Measurements from ENCODE around the gene CNTNAP5.

DNA sequence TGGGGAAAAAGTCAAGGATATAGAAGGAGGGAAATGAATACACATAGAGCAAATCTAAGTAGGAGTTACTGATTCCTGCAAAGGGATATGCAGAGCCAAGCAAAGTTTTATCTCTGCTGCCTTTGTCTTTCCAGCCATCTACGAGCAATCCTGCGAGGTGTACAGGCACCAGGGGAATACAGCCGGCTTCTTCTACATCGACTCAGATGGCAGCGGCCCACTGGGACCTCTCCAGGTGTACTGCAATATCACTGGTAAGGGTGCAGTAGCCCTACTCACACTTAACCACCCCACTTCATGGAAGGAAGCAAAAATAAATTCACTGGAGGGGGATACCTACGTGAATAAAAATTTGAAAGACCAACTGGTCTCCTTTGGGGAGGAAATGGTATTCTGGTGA is 584.6 kb downstream of the CNTNAP5 start:
- TF ChIP-seq POLR2A (IDR thresholded peaks at IDR 0.05; ENCODE audit: insufficient read depth in 1 of 2, low read depth in 2 of 2, low read length in 2 of 2) (no peak), PHB2 (IDR thresholded peaks at IDR 0.05; ENCODE audit: partially characterized antibody) (no peak), KDM3A (CRISPR knock-in tag; IDR thresholded peaks at IDR 0.05; ENCODE audit: low read depth) (no peak), ZNF24 (IDR thresholded peaks at IDR 0.05) (no peak), NFE2L1 (CRISPR knock-in tag; IDR thresholded peaks at IDR 0.05; ENCODE audit: borderline replicate concordance) (no peak), EP300 (IDR thresholded peaks at IDR 0.05; ENCODE audit: low read depth in 2 of 2, low read length in 2 of 2) (no peak), EP300 (CRISPR knock-in tag; IDR thresholded peaks at IDR 0.05; ENCODE audit: borderline replicate concordance) (no peak), EZH2 (conservative IDR thresholded peaks at IDR 0.05; ENCODE audit: low read depth, low read length) (no peak), SETDB1 (CRISPR knock-in tag; IDR thresholded peaks at IDR 0.05; ENCODE audit: borderline replicate concordance) (no peak), ZFP36 (IDR thresholded peaks at IDR 0.05; ENCODE audit: borderline replicate concordance, low read depth, low read length, partially characterized antibody) (no peak), MYNN (CRISPR knock-in tag; IDR thresholded peaks at IDR 0.05; ENCODE audit: low read depth) (no peak)
- TF ChIP-seq, protein P1, sequence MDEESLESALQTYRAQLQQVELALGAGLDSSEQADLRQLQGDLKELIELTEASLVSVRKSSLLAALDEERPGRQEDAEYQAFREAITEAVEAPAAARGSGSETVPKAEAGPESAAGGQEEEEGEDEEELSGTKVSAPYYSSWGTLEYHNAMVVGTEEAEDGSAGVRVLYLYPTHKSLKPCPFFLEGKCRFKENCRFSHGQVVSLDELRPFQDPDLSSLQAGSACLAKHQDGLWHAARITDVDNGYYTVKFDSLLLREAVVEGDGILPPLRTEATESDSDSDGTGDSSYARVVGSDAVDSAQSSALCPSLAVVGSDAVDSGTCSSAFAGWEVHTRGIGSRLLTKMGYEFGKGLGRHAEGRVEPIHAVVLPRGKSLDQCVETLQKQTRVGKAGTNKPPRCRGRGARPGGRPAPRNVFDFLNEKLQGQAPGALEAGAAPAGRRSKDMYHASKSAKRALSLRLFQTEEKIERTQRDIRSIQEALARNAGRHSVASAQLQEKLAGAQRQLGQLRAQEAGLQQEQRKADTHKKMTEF (CRISPR knock-in tag; IDR thresholded peaks at IDR 0.05), result no peak
- TF ChIP-seq, protein P2, sequence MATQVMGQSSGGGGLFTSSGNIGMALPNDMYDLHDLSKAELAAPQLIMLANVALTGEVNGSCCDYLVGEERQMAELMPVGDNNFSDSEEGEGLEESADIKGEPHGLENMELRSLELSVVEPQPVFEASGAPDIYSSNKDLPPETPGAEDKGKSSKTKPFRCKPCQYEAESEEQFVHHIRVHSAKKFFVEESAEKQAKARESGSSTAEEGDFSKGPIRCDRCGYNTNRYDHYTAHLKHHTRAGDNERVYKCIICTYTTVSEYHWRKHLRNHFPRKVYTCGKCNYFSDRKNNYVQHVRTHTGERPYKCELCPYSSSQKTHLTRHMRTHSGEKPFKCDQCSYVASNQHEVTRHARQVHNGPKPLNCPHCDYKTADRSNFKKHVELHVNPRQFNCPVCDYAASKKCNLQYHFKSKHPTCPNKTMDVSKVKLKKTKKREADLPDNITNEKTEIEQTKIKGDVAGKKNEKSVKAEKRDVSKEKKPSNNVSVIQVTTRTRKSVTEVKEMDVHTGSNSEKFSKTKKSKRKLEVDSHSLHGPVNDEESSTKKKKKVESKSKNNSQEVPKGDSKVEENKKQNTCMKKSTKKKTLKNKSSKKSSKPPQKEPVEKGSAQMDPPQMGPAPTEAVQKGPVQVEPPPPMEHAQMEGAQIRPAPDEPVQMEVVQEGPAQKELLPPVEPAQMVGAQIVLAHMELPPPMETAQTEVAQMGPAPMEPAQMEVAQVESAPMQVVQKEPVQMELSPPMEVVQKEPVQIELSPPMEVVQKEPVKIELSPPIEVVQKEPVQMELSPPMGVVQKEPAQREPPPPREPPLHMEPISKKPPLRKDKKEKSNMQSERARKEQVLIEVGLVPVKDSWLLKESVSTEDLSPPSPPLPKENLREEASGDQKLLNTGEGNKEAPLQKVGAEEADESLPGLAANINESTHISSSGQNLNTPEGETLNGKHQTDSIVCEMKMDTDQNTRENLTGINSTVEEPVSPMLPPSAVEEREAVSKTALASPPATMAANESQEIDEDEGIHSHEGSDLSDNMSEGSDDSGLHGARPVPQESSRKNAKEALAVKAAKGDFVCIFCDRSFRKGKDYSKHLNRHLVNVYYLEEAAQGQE (IDR thresholded peaks at IDR 0.05; ENCODE audit: borderline replicate concordance in 1 of 2, low read depth in 1 of 2, low read length in 2 of 2), result no peak
- TF ChIP-seq, protein P3, sequence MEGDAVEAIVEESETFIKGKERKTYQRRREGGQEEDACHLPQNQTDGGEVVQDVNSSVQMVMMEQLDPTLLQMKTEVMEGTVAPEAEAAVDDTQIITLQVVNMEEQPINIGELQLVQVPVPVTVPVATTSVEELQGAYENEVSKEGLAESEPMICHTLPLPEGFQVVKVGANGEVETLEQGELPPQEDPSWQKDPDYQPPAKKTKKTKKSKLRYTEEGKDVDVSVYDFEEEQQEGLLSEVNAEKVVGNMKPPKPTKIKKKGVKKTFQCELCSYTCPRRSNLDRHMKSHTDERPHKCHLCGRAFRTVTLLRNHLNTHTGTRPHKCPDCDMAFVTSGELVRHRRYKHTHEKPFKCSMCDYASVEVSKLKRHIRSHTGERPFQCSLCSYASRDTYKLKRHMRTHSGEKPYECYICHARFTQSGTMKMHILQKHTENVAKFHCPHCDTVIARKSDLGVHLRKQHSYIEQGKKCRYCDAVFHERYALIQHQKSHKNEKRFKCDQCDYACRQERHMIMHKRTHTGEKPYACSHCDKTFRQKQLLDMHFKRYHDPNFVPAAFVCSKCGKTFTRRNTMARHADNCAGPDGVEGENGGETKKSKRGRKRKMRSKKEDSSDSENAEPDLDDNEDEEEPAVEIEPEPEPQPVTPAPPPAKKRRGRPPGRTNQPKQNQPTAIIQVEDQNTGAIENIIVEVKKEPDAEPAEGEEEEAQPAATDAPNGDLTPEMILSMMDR (CRISPR knock-in tag; IDR thresholded peaks at IDR 0.05), result no peak
- TF ChIP-seq, protein P4, sequence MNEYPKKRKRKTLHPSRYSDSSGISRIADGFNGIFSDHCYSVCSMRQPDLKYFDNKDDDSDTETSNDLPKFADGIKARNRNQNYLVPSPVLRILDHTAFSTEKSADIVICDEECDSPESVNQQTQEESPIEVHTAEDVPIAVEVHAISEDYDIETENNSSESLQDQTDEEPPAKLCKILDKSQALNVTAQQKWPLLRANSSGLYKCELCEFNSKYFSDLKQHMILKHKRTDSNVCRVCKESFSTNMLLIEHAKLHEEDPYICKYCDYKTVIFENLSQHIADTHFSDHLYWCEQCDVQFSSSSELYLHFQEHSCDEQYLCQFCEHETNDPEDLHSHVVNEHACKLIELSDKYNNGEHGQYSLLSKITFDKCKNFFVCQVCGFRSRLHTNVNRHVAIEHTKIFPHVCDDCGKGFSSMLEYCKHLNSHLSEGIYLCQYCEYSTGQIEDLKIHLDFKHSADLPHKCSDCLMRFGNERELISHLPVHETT (CRISPR knock-in tag; conservative IDR thresholded peaks at IDR 0.05), result no peak
